GM19438 (cell line): Measurements from ENCODE around the gene MCU.
"Not testable (repeated sequence)": the region's sequence is repeated elsewhere in the genome, so short reads cannot be mapped to it uniquely, and the experiment has no call there.

ENCODE experiments used
- ATAC-seq: cut with Tn5 transposase; IDR thresholded peaks from one replicate; pipeline ENCODE4 v1.9.1; 2021; ENCODE audit warnings: low read depth; ENCODE audit not compliant: unreplicated experiment

MCU gene

GRCh38 chr10:72691863-72692743, at the start of gene MCU:
Gene MCU (plus strand): TSS chr10:72692143. CDS start chr10:72692152, 9 bp downstream.
- peak; percentile 89 for ATAC-seq

GRCh38 chr10:72642318-72642717, 49.6 kb upstream of the MCU start:
- ATAC-seq, result no peak

GRCh38 chr10:72645263-72645858, 46.6 kb upstream of the MCU start:
- no peak for ATAC-seq

GRCh38 chr10:72646971-72647370, 45.0 kb upstream of the MCU start:
- not testable (repeated sequence) for ATAC-seq

- ATAC-seq, result no peak
These were observed 43.6 kb upstream of the MCU start for GRCh38 chr10:72648301-72648700.

- ATAC-seq, result no peak
These were observed 42.7 kb upstream of the MCU start for GRCh38 chr10:72649291-72649690.

- no peak for ATAC-seq
These were observed 38.4 kb upstream of the MCU start for GRCh38 chr10:72653383-72654096.

- ATAC-seq, result no peak
These were observed 37.2 kb upstream of the MCU start for GRCh38 chr10:72654720-72655119.

GRCh38 chr10:72658696-72659400, 33.1 kb upstream of the MCU start:
- ATAC-seq, result no peak

GRCh38 chr10:72659694-72660093, 32.2 kb upstream of the MCU start:
- ATAC-seq, result no peak

- ATAC-seq, result no peak
These were observed 31.7 kb upstream of the MCU start for GRCh38 chr10:72660220-72660619.

- no peak for ATAC-seq
These were observed 30.5 kb upstream of the MCU start for GRCh38 chr10:72661431-72661830.

- ATAC-seq, result no peak
These were observed 28.0 kb upstream of the MCU start for GRCh38 chr10:72663971-72664370.

GRCh38 chr10:72665925-72666324, 26.0 kb upstream of the MCU start:
- ATAC-seq, result no peak

- no peak for ATAC-seq
These were observed 24.6 kb upstream of the MCU start for GRCh38 chr10:72667207-72667864.

- ATAC-seq, result no peak
These were observed 18.7 kb upstream of the MCU start for GRCh38 chr10:72673280-72673679.

GRCh38 chr10:72674174-72674573, 17.8 kb upstream of the MCU start:
- ATAC-seq, result not testable (repeated sequence)

GRCh38 chr10:72679838-72680241, 12.1 kb upstream of the MCU start:
- no peak for ATAC-seq

GRCh38 chr10:72682638-72683037, 9.3 kb upstream of the MCU start:
- ATAC-seq, result no peak

GRCh38 chr10:72685264-72685921, 6.5 kb upstream of the MCU start:
- ATAC-seq, result no peak
